Measurements from ENCODE around the gene XPO6.

The XPO6 gene

GRCh38 chr16:28196387-28196987 lies 15.3 kb downstream of the XPO6 start:
- TF ChIP-seq GATA3 (IDR thresholded peaks at IDR 0.05; ENCODE audit: low read depth, low read length) (no peak), GATA2 (IDR thresholded peaks at IDR 0.05; ENCODE audit: low read depth, low read length) (no peak)

GRCh38 chr16:28195859-28196258 lies 15.9 kb downstream of the XPO6 start:
- no peak for TF ChIP-seq GATA3 (IDR thresholded peaks at IDR 0.05; ENCODE audit: low read depth, low read length)
- TF ChIP-seq GATA2 (IDR thresholded peaks at IDR 0.05; ENCODE audit: low read depth, low read length), result no peak

GRCh38 chr16:28193530-28194423 lies 18.0 kb downstream of the XPO6 start:
- TF ChIP-seq GATA2 (IDR thresholded peaks at IDR 0.05; ENCODE audit: low read depth, low read length) (no peak), GATA3 (IDR thresholded peaks at IDR 0.05; ENCODE audit: low read depth, low read length) (no peak)

GRCh38 chr16:28192806-28193529 lies 18.8 kb downstream of the XPO6 start:
- no peak for TF ChIP-seq GATA2 (IDR thresholded peaks at IDR 0.05; ENCODE audit: low read depth, low read length)

- TF ChIP-seq GATA2 (IDR thresholded peaks at IDR 0.05; ENCODE audit: low read depth, low read length), result no peak
- no peak for TF ChIP-seq GATA3 (IDR thresholded peaks at IDR 0.05; ENCODE audit: low read depth, low read length)
These were observed 20.3 kb downstream of the XPO6 start for GRCh38 chr16:28191364-28191960.

- TF ChIP-seq GATA3 (IDR thresholded peaks at IDR 0.05; ENCODE audit: low read depth, low read length) (no peak), GATA2 (IDR thresholded peaks at IDR 0.05; ENCODE audit: low read depth, low read length) (no peak)
These were observed 22.5 kb downstream of the XPO6 start for GRCh38 chr16:28189245-28189644.

GRCh38 chr16:28188085-28188916 lies 23.5 kb downstream of the XPO6 start:
- TF ChIP-seq GATA3 (IDR thresholded peaks at IDR 0.05; ENCODE audit: low read depth, low read length) (no peak), GATA2 (IDR thresholded peaks at IDR 0.05; ENCODE audit: low read depth, low read length) (no peak)

- no peak for TF ChIP-seq GATA3 (IDR thresholded peaks at IDR 0.05; ENCODE audit: low read depth, low read length)
- TF ChIP-seq GATA2 (IDR thresholded peaks at IDR 0.05; ENCODE audit: low read depth, low read length), result no peak
These were observed 24.2 kb downstream of the XPO6 start for GRCh38 chr16:28187595-28188004.

- TF ChIP-seq GATA3 (IDR thresholded peaks at IDR 0.05; ENCODE audit: low read depth, low read length), result no peak
- TF ChIP-seq GATA2 (IDR thresholded peaks at IDR 0.05; ENCODE audit: low read depth, low read length), result no peak
These were observed 25.0 kb downstream of the XPO6 start for GRCh38 chr16:28186752-28187151.

- TF ChIP-seq GATA2 (IDR thresholded peaks at IDR 0.05; ENCODE audit: low read depth, low read length) (no peak), GATA3 (IDR thresholded peaks at IDR 0.05; ENCODE audit: low read depth, low read length) (no peak)
These were observed 26.1 kb downstream of the XPO6 start for GRCh38 chr16:28185696-28186095.

GRCh38 chr16:28184625-28185024 lies 27.1 kb downstream of the XPO6 start:
- TF ChIP-seq GATA3 (IDR thresholded peaks at IDR 0.05; ENCODE audit: low read depth, low read length) (no peak), GATA2 (IDR thresholded peaks at IDR 0.05; ENCODE audit: low read depth, low read length) (no peak)

- TF ChIP-seq GATA2 (IDR thresholded peaks at IDR 0.05; ENCODE audit: low read depth, low read length) (no peak), GATA3 (IDR thresholded peaks at IDR 0.05; ENCODE audit: low read depth, low read length) (no peak)
These were observed 27.8 kb downstream of the XPO6 start for GRCh38 chr16:28183930-28184329.

- no peak for TF ChIP-seq GATA2 (IDR thresholded peaks at IDR 0.05; ENCODE audit: low read depth, low read length)
- TF ChIP-seq GATA3 (IDR thresholded peaks at IDR 0.05; ENCODE audit: low read depth, low read length), result no peak
These were observed 28.3 kb downstream of the XPO6 start for GRCh38 chr16:28183484-28183883.
